Kidney epithelial cell (primary cell): ENCODE measurements around the gene ADGRV1. TPM values are rescaled to one million over a fixed set of nuclear protein-coding genes. Genes with fewer than 3 reads are reported as not detected.

Experiments
- DNase-seq: peaks from one replicate; pipeline ENCODE4 v3.0.0-alpha.2; 2010; ENCODE audit warnings: low read depth
- H3K27me3 ChIP-seq: 2 replicates; pipeline ENCODE4 v1.6.0; 2011; ENCODE audit warnings: low read length; ENCODE audit not compliant: control insufficient read depth, insufficient read depth
- H3K36me3 ChIP-seq: 2 replicates; pipeline ENCODE4 v1.5.1; 2011; ENCODE audit warnings: low read length; ENCODE audit not compliant: control insufficient read depth, insufficient read depth
- H3K4me3 ChIP-seq: 2 replicates; pipeline ENCODE4 v1.5.1; 2011; ENCODE audit warnings: low read depth, mild to moderate bottlenecking, control low read depth, low read length
- CTCF ChIP-seq: IDR thresholded peaks from 2 replicates; pipeline ENCODE4 v1.5.1; 2011; ENCODE audit warnings: mild to moderate bottlenecking, moderate library complexity, low read length, control low read depth, inconsistent platforms; ENCODE audit not compliant: insufficient read depth, poor library complexity, severe bottlenecking
- total RNA-seq: library from RNA; depleted of rRNA; stranded (reverse); fragments of >200 nt; gene quantifications from 2 replicates; pipeline ENCODE4 v1.2.3, GENCODE V29; 2015

The ADGRV1 gene
- total RNA-seq, 1 donor from 2014 or later: 3.5 TPM

DNA sequence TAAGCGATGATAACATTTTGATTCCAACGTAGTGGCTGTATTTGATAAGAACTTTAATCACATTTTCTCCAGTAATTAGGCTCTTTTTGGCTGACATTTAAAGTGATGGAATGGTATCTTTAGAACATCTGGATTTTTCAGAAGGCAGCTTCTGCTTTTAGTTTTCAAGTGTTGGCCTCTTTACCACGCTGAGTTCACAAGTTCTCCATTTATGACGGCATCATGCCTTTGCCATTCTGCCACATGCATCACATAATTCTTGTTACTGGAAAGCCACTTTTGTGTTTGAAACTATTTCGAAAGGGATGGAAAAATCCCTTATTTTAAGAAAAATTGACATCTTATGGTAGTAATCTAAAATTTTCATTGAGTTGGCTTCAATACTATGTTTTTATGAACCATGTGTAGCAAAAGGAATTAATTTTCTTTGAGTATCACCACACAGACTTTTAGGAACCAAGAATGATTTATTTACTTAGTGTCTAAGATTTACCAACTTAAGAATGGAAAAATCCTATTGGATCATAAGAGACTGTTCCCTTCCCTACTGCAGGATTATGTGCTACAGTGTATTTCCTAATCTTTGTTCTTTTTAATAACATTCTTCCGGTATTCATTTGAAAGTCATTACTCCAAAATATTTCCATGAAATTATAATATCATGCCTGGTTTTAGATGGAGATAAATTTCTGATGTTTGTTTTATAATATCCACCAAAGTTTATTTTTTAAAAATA is 344.2 kb downstream of the ADGRV1 start:
- Histone ChIP-seq H3K36me3 (no peaks in the 10 kb centered on the region), H3K4me3 (no peak overlapping the region), H3K27me3 (no peaks in the 10 kb centered on the region)
- no peak for TF ChIP-seq CTCF
- DNase-seq: no peak

DNA sequence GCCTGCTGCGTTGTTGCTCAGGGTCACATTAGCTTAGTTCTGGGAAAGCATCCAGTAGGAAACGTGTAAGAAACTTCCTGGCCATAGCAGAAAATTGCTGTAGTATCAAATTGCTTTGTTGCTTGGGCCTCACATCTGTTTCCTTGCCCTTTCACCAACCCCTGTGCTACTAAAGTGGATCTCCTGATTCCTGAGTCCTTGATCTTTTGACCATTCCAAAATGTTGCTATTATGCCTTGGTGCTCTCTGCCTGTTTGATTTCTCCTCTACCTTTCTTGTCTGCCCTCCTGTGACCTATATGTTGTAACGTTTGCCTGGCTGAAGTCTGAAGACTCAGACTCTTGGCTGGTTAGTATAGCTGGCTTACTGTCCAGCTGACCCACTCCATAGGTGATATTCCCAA is 350.5 kb downstream of the ADGRV1 start:
- TF ChIP-seq CTCF: no peak
- H3K27me3 ChIP-seq: no peaks in the 10 kb centered on the region
- H3K36me3 ChIP-seq: no peaks in the 10 kb centered on the region
- DNase-seq: no peak
- no peak overlapping the region for H3K4me3 ChIP-seq

DNA sequence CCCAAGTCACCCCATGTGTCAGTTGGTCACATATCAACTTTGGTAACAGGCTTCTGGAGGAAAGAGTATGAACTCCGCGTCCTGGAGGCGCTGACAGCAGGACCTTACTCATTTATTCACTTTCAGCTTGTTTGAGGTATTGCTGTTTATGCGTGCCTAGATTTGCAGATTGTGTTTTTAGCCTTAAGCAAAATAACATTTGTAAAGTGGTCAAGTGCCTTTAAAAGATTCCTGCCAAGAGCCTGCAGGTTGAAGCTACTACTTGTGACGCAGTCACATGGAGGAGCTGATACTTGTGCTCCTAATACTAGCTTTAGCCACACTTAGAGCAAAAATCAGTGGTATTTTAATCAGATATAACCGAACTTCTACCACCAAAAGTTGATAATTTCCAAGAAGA is 351.3 kb downstream of the ADGRV1 start:
- no peak for DNase-seq
- Histone ChIP-seq H3K36me3 (no peaks in the 10 kb centered on the region), H3K27me3 (no peaks in the 10 kb centered on the region), H3K4me3 (no peak overlapping the region)
- no peak for TF ChIP-seq CTCF

- Histone ChIP-seq H3K27me3 (no peaks in the 10 kb centered on the region), H3K4me3 (no peak overlapping the region), H3K36me3 (no peaks in the 10 kb centered on the region)
- no peak for TF ChIP-seq CTCF
- no peak for DNase-seq
Measured at GRCh38 chr5:90911169-90911568, 352.6 kb downstream of the ADGRV1 start.

DNA sequence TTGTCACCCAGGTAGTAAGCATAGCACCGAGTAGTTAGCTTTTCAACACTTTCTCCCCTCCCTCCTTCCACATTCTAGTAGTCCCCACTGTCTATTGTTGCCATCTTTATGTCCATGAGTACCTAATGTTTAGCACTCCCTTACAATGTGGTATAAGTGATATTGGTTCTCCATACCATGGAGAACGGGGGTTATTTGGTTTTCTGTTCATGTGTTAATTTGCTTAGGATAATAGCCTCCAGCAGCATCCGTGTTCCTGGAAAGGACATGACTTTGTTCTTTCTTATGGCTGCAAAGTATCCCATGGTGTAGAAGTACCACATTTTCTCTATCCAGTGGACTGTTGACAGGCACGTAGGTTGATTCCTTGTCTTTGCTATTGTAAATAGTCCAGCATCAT is 353.9 kb downstream of the ADGRV1 start:
- H3K4me3 ChIP-seq: no peak overlapping the region
- TF ChIP-seq CTCF: no peak
- no peaks in the 10 kb centered on the region for H3K36me3 ChIP-seq
- H3K27me3 ChIP-seq: no peaks in the 10 kb centered on the region
- DNase-seq: no peak

- H3K36me3 ChIP-seq: no peaks in the 10 kb centered on the region
- no peak overlapping the region for H3K4me3 ChIP-seq
- no peak for DNase-seq
- H3K27me3 ChIP-seq: no peaks in the 10 kb centered on the region
- no peak for TF ChIP-seq CTCF
Measured at GRCh38 chr5:90915393-90915792, 356.8 kb downstream of the ADGRV1 start.
